ENCODE results near the gene TREML2. TPM values are rescaled to one million over a fixed set of nuclear protein-coding genes. Genes with fewer than 3 reads are reported as not detected.

The TREML2 gene
- total RNA-seq, 4 donors from 2014 or later: 0.22 to 0.34 TPM; not detected in 2

DNA sequence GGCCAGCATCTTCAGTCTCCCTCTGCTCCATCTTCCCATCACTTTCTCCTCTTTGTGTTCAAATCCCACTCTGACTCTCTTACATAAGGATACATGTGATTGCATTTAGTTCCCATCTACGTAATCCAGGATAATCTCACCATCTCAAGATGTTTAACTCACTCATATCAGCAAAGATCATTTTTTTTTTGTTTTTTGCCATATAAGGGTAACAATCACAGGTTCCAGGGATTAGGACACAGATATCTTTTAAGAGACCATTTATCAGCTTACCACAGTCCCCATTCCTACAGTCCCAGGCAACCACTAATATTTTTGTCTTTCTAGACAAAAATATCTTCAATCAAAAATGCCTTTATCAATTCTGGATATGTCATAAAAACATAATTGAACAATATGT, 3.2 kb upstream of the TREML2 start:
- TF ChIP-seq, protein P1, sequence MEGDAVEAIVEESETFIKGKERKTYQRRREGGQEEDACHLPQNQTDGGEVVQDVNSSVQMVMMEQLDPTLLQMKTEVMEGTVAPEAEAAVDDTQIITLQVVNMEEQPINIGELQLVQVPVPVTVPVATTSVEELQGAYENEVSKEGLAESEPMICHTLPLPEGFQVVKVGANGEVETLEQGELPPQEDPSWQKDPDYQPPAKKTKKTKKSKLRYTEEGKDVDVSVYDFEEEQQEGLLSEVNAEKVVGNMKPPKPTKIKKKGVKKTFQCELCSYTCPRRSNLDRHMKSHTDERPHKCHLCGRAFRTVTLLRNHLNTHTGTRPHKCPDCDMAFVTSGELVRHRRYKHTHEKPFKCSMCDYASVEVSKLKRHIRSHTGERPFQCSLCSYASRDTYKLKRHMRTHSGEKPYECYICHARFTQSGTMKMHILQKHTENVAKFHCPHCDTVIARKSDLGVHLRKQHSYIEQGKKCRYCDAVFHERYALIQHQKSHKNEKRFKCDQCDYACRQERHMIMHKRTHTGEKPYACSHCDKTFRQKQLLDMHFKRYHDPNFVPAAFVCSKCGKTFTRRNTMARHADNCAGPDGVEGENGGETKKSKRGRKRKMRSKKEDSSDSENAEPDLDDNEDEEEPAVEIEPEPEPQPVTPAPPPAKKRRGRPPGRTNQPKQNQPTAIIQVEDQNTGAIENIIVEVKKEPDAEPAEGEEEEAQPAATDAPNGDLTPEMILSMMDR (IDR thresholded peaks at IDR 0.05; ENCODE audit: low read depth): no peak

- TF ChIP-seq, protein P1 (IDR thresholded peaks at IDR 0.05; ENCODE audit: low read depth): no peak
Observed at GRCh38 chr6:41201764-41202173, 820 bp upstream of the TREML2 start.

DNA sequence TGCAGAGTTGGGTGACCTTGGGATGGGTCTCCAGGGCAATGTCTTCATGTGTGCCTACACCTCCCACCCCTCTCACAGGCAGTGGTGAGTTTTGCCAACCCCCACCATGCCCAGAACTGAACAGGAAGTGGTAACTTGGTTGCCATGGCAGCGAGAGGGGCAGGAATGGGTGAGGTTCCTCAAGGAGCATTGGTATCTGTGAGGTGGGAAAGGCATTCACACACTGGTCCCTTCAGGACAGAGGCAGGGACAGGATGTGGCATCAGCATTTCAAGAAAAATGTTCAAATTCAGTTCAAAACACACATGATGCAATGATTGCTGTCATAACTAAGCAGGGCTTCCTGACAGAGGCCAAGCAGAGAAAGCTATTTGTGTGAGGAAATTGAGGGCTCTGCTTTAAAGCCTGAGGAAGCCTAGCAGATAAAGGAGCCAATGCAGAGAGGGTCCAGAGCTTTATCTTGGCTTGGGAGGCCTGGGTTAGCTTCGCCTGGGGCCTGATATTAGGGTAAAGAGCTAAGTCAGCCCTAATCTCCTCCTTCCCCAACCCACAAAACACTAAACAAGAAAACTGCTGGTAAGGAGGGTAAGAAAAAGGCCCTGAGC, 551 bp downstream of the TREML2 start:
- TF ChIP-seq, protein P1 (IDR thresholded peaks at IDR 0.05; ENCODE audit: low read depth): no peak

GRCh38 chr6:41199552-41200246, 1.2 kb downstream of the TREML2 start:
- TF ChIP-seq, protein P1 (IDR thresholded peaks at IDR 0.05; ENCODE audit: low read depth): no peak

GRCh38 chr6:41197234-41197633, 3.7 kb downstream of the TREML2 start:
- TF ChIP-seq, protein P1 (IDR thresholded peaks at IDR 0.05; ENCODE audit: low read depth): no peak

DNA sequence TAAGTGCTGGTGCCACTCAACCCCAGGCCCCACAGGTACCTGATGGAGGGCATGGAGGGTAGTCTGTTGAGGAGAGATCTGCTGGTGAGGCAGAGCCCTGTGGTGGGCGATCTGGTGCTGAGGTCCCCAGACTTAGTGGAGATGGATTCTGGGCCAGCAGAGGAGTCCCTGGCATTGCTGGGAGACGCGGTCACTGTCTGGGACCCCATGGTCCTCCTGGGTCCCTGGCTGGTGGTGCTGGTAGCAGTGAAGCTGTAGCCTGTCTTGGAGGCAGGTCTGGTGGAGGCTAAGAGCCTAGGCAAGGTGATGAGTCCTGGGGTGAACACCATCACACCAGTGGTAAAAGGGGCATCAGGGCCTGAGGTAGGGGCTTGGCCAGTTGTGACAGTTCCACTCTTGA, 6.6 kb downstream of the TREML2 start:
- TF ChIP-seq, protein P1 (IDR thresholded peaks at IDR 0.05; ENCODE audit: low read depth): no peak

- TF ChIP-seq, protein P1 (IDR thresholded peaks at IDR 0.05; ENCODE audit: low read depth): no peak
Observed at GRCh38 chr6:41193884-41194283, 7.1 kb downstream of the TREML2 start.
